ENCODE data around the gene CRYL1. TPM values are rescaled to one million over a fixed set of nuclear protein-coding genes. Genes with fewer than 3 reads are reported as not detected.

Gene CRYL1
- total RNA-seq, 1 experiment from 2014 or later, result 3.7 TPM

DNA sequence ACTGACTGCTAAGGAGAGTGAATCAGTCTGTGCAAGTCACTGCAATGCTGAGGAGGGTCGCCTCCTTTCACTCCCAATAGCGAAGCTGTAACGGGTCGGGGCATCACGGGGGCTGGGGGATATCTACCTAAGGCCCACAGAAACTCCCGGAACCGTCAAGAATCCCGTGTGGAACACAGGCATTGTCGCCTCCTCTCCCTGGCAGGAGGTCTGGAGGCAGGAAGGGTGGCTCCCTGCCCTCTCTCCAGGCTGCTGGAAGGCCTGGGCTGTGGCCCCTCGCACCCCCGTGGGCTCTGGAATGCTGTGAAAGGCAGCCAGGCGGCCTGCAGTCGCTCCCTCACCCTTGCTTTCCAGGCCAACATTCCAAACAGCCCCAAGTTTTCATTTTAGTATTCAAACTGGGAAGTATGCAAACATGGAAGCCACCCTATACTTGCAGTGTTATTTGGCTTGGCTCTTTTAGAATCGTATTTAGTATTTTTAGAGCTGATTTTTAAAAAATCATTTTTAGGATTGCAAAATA, 109.4 kb downstream of the CRYL1 start:
- no peak overlapping the region for H3K18ac ChIP-seq (ENCODE audit: insufficient read length, low read depth, low read length)
- no peak overlapping the region for H2AFZ ChIP-seq (ENCODE audit: low read length)
- no peaks in the 10 kb centered on the region for H3K79me1 ChIP-seq (ENCODE audit: insufficient read depth, low read depth, low read length, poor library complexity, severe bottlenecking)
- no peaks in the 10 kb centered on the region; the same call in 1 of the 2 replicates for H3K4me1 ChIP-seq (ENCODE audit: insufficient read depth, low read length)
- no peak overlapping the region for H3K56ac ChIP-seq (ENCODE audit: insufficient read length, low read depth, low read length)
- no peak overlapping the region for H3K4me3 Mint-ChIP-seq
- H3K23me2 ChIP-seq (ENCODE audit: insufficient read length, low read depth, low read length, poor library complexity, severe bottlenecking), result no peaks in the 10 kb centered on the region
- H3K79me2 ChIP-seq (ENCODE audit: insufficient read depth, low read length), result no peaks in the 10 kb centered on the region
- H3K9ac ChIP-seq (ENCODE audit: extremely low read depth, insufficient read length, low read length), result no peak overlapping the region
- H3K9me3 Mint-ChIP-seq, result no peaks in the 10 kb centered on the region; a peak in 1 of 5 replicates
- no peak overlapping the region for H3K23ac ChIP-seq (ENCODE audit: insufficient read length, low read depth, low read length)
- H2BK120ac ChIP-seq (ENCODE audit: low read depth, low read length, poor library complexity, severe bottlenecking), result no peak overlapping the region
- H3K27ac Mint-ChIP-seq, result peak overlapping the region in 1 of 3 experiments; percentile 42; a peak in 1 of 7 replicates
- no peak overlapping the region for H2BK12ac ChIP-seq (ENCODE audit: insufficient read length, low read depth, low read length)
- no peaks in the 10 kb centered on the region for H3K9me3 ChIP-seq (ENCODE audit: control insufficient read depth, low read depth, low read length)
- no peak overlapping the region for H3K14ac ChIP-seq (ENCODE audit: insufficient read depth, low read length)
- H3T11ph ChIP-seq (ENCODE audit: low read length), result no peak overlapping the region
- no peak for DNase-seq
- TF ChIP-seq, protein P1, sequence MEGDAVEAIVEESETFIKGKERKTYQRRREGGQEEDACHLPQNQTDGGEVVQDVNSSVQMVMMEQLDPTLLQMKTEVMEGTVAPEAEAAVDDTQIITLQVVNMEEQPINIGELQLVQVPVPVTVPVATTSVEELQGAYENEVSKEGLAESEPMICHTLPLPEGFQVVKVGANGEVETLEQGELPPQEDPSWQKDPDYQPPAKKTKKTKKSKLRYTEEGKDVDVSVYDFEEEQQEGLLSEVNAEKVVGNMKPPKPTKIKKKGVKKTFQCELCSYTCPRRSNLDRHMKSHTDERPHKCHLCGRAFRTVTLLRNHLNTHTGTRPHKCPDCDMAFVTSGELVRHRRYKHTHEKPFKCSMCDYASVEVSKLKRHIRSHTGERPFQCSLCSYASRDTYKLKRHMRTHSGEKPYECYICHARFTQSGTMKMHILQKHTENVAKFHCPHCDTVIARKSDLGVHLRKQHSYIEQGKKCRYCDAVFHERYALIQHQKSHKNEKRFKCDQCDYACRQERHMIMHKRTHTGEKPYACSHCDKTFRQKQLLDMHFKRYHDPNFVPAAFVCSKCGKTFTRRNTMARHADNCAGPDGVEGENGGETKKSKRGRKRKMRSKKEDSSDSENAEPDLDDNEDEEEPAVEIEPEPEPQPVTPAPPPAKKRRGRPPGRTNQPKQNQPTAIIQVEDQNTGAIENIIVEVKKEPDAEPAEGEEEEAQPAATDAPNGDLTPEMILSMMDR (conservative IDR thresholded peaks at IDR 0.05), result no peak
- no peak overlapping the region for H2BK20ac ChIP-seq (ENCODE audit: low read depth, low read length, poor library complexity, severe bottlenecking)
- no peak overlapping the region for H3K27ac ChIP-seq (ENCODE audit: insufficient read length, low read depth, low read length)
- no peaks in the 10 kb centered on the region for H4K20me1 ChIP-seq (ENCODE audit: control insufficient read depth, insufficient read depth, insufficient read length)
- H3K4ac ChIP-seq (ENCODE audit: low read depth, low read length), result no peak overlapping the region
- H3K4me1 Mint-ChIP-seq, result peaks cover 25% of the 10 kb centered on the region in 2 experiments
- H2BK15ac ChIP-seq (ENCODE audit: low read depth, low read length), result no peak overlapping the region
- peaks cover 0 to 5% (median 0%) of the 10 kb centered on the region in 3 experiments; a peak in 1 of 7 replicates for H3K36me3 Mint-ChIP-seq (ENCODE audit: insufficient read depth in 1 of 3, low read depth in 3 of 3)
- H2AK5ac ChIP-seq (ENCODE audit: insufficient read length, low read length), result no peak overlapping the region
- no peak overlapping the region for H2BK5ac ChIP-seq (ENCODE audit: insufficient read length, low read length)
- H4K91ac ChIP-seq (ENCODE audit: insufficient read length, low read depth, low read length), result no peak overlapping the region
- H4K8ac ChIP-seq (replicated peaks; ENCODE audit: insufficient read length, low read depth, low read length), result no peak overlapping the region
- H3K4me2 ChIP-seq (ENCODE audit: insufficient read depth, insufficient read length, low read length), result no peak overlapping the region
- H3K27me3 ChIP-seq (ENCODE audit: insufficient read depth, low read length), result no peaks in the 10 kb centered on the region
- no peak overlapping the region for H4K5ac ChIP-seq (ENCODE audit: insufficient read length, low read depth, low read length)
- no CpG with 5 or more reads among the region's 14 CpGs for WGBS (ENCODE audit: extremely low coverage, insufficient read length, low lambda C conversion rate)
- H3K27me3 Mint-ChIP-seq (ENCODE audit: low read depth), result peaks cover 7% of the 10 kb centered on the region
